Omental fat pad (tissue), 4 donors: ENCODE measurements around the gene ATIC. TPM values are rescaled to one million over a fixed set of nuclear protein-coding genes. Genes with fewer than 3 reads are reported as not detected.

Experiments
- ATAC-seq: fragments of 150-250 bp; one replicate; pipeline ENCODE4 v1.9.1; 2016; ENCODE audit warnings: mild to moderate bottlenecking, moderate library complexity; ENCODE audit not compliant: low FRiP score
- DNase-seq: peaks from one replicate; pipeline ENCODE4 v3.0.0-alpha.2; 2019; ENCODE audit warnings: low spot score
- CTCF ChIP-seq, 3 donors: fragments of 450-650 bp; IDR thresholded peaks; one replicate each; pipeline ENCODE4 v1.5.1; 2016 to 2017; ENCODE audit warnings: antibody characterized with exemption in 3 of 3, mild to moderate bottlenecking in 3 of 3, moderate library complexity in 2 of 3
- total RNA-seq, 4 donors: library from RNA; depleted of rRNA; stranded (reverse); fragments of >200 nt; gene quantifications; one replicate each; pipeline ENCODE4 v1.1.0, GENCODE V29; 2016

Gene ATIC
- total RNA-seq, 4 donors from 2014 or later: 28.2 to 62.1 (median 35.9) TPM

DNA sequence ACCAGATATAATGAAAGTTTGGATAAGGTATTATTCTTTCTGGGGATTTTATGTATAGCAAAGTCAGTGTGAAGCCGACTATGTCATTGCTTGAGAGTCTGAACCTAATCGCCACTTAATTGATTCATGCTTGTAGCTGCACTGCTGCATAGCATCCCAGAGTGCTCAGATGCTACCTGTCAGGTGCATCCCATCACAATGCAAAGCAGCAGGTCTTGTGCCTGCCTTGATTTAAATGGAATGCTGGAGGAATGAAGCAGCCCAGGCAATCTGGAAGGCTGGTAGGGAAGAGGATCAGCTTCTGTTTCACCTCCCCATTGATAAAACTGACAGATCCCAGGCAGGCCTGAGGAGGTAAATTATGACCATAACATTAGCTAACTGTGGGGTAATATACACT lies 40.4 kb upstream of the ATIC start:
- no peak for DNase-seq
- TF ChIP-seq CTCF (IDR thresholded peaks at IDR 0.05): no peak
- no peak for ATAC-seq

DNA sequence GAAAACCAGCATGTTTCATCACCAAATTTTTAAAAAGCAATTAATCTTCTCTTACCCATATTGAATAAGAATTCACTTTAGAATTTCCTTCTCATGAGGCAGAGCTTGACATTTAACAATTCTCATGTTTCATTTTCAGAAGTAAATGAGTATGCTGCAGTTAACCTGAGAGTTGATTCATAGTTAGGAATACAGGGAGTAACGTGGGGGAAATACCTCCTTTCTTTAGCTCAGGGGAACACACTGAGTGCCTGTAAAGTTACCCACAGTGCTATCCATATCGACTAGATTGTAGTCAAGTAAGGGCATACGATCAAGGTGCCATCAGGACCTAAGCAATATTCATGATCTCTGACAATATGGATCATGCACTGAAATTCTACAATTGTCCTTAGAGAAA lies 38.9 kb upstream of the ATIC start:
- no peak for TF ChIP-seq CTCF (IDR thresholded peaks at IDR 0.05)
- no peak for ATAC-seq
- no peak for DNase-seq

GRCh38 chr2:215274829-215275228 lies 37.0 kb upstream of the ATIC start:
- no peak for DNase-seq
- no peak for TF ChIP-seq CTCF (IDR thresholded peaks at IDR 0.05)
- ATAC-seq: no peak

DNA sequence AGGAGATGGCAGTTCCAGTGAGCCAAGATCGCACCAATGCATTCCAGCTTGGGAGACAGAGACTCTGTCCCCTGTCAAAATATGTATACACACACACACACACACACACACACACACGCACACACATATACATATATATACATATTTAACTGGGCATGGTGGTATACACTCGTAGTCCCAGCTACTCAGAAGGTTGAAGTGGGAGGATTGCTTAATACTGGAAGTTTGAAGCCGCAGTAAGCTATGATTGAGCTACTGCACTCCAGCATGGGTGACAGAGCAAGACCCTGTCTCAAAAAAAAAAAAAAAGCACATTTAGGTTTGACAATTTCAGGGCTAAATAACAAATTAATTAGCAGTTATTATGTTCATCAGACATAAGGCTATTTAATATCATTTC lies 36.0 kb upstream of the ATIC start:
- ATAC-seq: no peak
- no peak for TF ChIP-seq CTCF (IDR thresholded peaks at IDR 0.05)
- no peak for DNase-seq

DNA sequence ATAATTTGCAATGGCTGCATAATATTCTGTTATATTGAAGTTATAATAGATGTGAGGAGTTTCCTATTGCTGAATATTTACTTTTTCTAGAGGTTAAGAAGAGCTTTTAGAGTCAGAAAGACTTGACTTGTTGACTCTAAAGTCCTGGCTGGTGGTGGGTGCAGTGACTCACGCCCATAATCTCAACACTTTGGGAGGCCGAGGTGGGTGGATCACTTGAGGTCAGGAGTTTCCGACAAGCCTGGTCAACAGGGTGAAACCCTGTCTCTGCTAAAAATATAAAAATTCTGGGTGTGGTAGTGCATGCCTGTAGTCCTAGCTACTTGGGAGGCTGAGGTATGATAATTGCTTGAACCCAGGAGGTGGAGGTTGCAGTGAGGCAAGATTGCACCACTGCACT lies 33.9 kb upstream of the ATIC start:
- ATAC-seq (no peak), DNase-seq (no peak)
- no peak for TF ChIP-seq CTCF (IDR thresholded peaks at IDR 0.05)

GRCh38 chr2:215280326-215280725 lies 31.5 kb upstream of the ATIC start:
- DNase-seq (no peak), ATAC-seq (no peak)
- no peak for TF ChIP-seq CTCF (IDR thresholded peaks at IDR 0.05)

- no peak for ATAC-seq
Observed at GRCh38 chr2:215283221-215283620, 28.6 kb upstream of the ATIC start.

More at GRCh38 chr2:215283221-215283620, 28.6 kb upstream of the ATIC start:
- DNase-seq: no peak
- TF ChIP-seq CTCF (IDR thresholded peaks at IDR 0.05): no peak
